Breast epithelium (tissue), 4 donors: ENCODE results near the gene BTBD1. TPM values are rescaled to one million over a fixed set of nuclear protein-coding genes. Genes with fewer than 3 reads are reported as not detected.

ENCODE experiments used
- DNase-seq, 2 donors: peaks; one replicate each; pipeline ENCODE4 v3.0.0-alpha.2; 2019; ENCODE audit warnings: low spot score in 2 of 2
- H3K27ac ChIP-seq, 2 donors: fragments of 200-600 bp; sonication (generic) in 1 of 2; one replicate each; pipeline ENCODE4 v1.5.1; 2016 to 2019; ENCODE audit warnings: mild to moderate bottlenecking in 1 of 2
- H3K27me3 ChIP-seq, 2 donors: fragments of 200-600 bp; sonication (generic) in 1 of 2; one replicate each; pipeline versions ENCODE4 v1.5.1 to v1.6.0; 2017 to 2019; ENCODE audit warnings: control low read depth in 1 of 2, mild to moderate bottlenecking in 1 of 2
- H3K36me3 ChIP-seq: fragments of 200-600 bp; one replicate; pipeline ENCODE4 v1.5.1; 2019
- H3K4me1 ChIP-seq, 2 donors: fragments of 200-600 bp; sonication (generic); one replicate each; pipeline ENCODE4 v1.5.1; 2016 to 2019; ENCODE audit warnings: control low read depth in 1 of 2
- H3K4me3 ChIP-seq, 3 donors: fragments of 200-600 bp; sonication (generic); 1 replicate in 2 of 3; 2 replicates in 1 of 3; pipeline ENCODE4 v1.5.1; 2016 to 2019; ENCODE audit warnings: mild to moderate bottlenecking in 3 of 3, moderate library complexity in 2 of 3
- H3K9me3 ChIP-seq, 2 donors: fragments of 200-600 bp; sonication (generic) in 1 of 2; one replicate each; pipeline ENCODE4 v1.5.1; 2016 to 2019; ENCODE audit warnings: control low read depth in 1 of 2
- POLR2A ChIP-seq: fragments of 450-650 bp; IDR thresholded peaks from one replicate; pipeline ENCODE4 v1.6.1; 2016; ENCODE audit warnings: antibody characterized with exemption, mild to moderate bottlenecking, moderate library complexity
- POLR2AphosphoS5 ChIP-seq, 3 donors: sonication (generic); formaldehyde crosslinking; IDR thresholded peaks; one replicate each; pipeline ENCODE4 v1.6.1; 2017; ENCODE audit warnings: antibody characterized with exemption in 3 of 3
- intact Hi-C: fragments of 100-400 bp; cut with DNase I; formaldehyde crosslinking; loops from one replicate; pipeline ENCODE4 v1.15.1; 2023; ENCODE audit warnings: low total_unique reads
- total RNA-seq, 3 donors: library from RNA; depleted of rRNA; stranded (reverse); fragments of >200 nt; gene quantifications; one replicate each; pipeline ENCODE4 v1.1.0, GENCODE V29; 2016
- TF ChIP-seq, protein P1 (sequence below), 3 donors: fragments of 450-650 bp; IDR thresholded peaks; one replicate each; pipeline ENCODE4 v1.5.1; 2016 to 2017; ENCODE audit warnings: antibody characterized with exemption in 3 of 3, mild to moderate bottlenecking in 3 of 3, moderate library complexity in 3 of 3

The BTBD1 gene
- total RNA-seq, 3 donors from 2014 or later, result 71.1 to 88.8 (median 87.5) TPM

DNA sequence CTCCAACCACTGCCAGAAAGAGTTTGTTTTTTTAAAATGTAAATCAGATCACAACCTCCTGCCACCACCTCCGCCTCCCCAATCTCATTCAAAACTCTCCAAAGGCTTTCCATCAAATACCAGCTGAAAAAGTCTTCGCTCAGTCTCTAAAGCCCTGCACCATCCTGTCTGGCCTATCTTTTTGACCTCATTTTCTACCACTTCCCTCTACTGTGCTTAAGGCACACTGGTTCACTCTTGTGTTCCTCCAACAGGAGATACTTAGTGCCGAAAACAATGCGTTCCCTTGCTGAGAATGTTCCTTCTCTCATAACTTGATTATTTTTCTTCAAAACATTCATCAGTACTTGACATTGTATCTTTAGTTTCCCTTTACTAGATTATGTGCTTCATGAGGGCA, 3.5 kb downstream of the BTBD1 start:
- peaks cover 0 to 3% of the 10 kb centered on the region in 2 donors for H3K4me1 ChIP-seq
- H3K27me3 ChIP-seq, result no peaks in the 10 kb centered on the region
- H3K36me3 ChIP-seq, result no peaks in the 10 kb centered on the region
- TF ChIP-seq, protein P1, sequence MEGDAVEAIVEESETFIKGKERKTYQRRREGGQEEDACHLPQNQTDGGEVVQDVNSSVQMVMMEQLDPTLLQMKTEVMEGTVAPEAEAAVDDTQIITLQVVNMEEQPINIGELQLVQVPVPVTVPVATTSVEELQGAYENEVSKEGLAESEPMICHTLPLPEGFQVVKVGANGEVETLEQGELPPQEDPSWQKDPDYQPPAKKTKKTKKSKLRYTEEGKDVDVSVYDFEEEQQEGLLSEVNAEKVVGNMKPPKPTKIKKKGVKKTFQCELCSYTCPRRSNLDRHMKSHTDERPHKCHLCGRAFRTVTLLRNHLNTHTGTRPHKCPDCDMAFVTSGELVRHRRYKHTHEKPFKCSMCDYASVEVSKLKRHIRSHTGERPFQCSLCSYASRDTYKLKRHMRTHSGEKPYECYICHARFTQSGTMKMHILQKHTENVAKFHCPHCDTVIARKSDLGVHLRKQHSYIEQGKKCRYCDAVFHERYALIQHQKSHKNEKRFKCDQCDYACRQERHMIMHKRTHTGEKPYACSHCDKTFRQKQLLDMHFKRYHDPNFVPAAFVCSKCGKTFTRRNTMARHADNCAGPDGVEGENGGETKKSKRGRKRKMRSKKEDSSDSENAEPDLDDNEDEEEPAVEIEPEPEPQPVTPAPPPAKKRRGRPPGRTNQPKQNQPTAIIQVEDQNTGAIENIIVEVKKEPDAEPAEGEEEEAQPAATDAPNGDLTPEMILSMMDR (IDR thresholded peaks at IDR 0.05), result no peak
- TF ChIP-seq POLR2A (no peak), POLR2AphosphoS5 (IDR thresholded peaks at IDR 0.05) (no peak)
- H3K9me3 ChIP-seq, result no peaks in the 10 kb centered on the region
- intact Hi-C loops, result no loop called here
- H3K4me3 ChIP-seq, result peak overlapping the region in 1 of 3 donors; percentile 19
- no peak overlapping the region for H3K27ac ChIP-seq
- DNase-seq, result no peak

DNA sequence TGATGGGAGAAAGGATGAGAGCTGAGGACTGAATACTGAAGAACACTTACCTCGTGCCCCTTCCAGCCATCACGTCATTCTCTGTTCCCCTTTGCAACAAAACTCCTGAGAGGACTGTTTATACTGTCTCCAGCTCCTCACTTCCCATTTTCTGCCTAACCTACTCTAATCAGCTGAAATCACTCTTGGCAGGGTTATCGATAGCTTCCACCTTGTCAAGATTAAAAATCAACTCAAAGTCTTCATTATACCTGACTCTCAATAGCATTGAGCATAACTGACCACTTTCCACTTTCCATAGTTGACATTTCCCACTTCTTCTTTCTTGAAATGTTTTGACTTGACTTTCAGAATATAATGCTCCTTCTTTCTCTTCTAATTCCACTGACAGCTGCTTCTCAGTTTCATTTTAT, 4.3 kb downstream of the BTBD1 start:
- TF ChIP-seq POLR2A, result no peak
- TF ChIP-seq, protein P1 (IDR thresholded peaks at IDR 0.05), result no peak
- no peak for TF ChIP-seq POLR2AphosphoS5 (IDR thresholded peaks at IDR 0.05)
- intact Hi-C loops, result no loop called here
- no peak overlapping the region for H3K4me3 ChIP-seq
- H3K27ac ChIP-seq, result no peak overlapping the region
- no peaks in the 10 kb centered on the region for H3K27me3 ChIP-seq
- H3K36me3 ChIP-seq, result no peaks in the 10 kb centered on the region
- no peaks in the 10 kb centered on the region for H3K9me3 ChIP-seq
- H3K4me1 ChIP-seq, result peaks cover 0 to 3% of the 10 kb centered on the region in 2 donors
- no peak for DNase-seq

DNA sequence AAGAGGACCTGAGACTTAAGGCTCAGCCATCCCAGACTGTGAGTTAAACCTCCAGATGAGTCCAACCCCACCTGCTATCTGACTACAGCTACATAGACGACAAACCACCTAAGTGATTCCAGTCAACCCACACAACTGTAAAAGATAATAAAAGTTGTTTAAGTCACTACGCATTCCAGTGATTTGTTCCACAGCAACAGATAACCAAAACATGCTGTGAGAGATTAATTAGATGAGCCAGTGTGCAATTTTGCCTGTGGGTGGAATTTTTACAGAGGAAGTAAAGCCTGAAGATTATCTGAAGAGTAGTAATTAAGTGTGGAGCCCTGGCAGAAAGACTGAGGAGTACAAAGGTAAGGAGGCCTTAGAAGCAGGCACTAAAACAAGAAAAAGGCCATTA, 5.4 kb downstream of the BTBD1 start:
- Histone ChIP-seq H3K36me3 (no peaks in the 10 kb centered on the region), H3K9me3 (no peaks in the 10 kb centered on the region), H3K27me3 (no peaks in the 10 kb centered on the region), H3K4me3 (peak overlapping the region in 1 of 3 donors; percentile 9), H3K27ac (no peak overlapping the region), H3K4me1 (peaks cover 0 to 3% of the 10 kb centered on the region in 2 donors)
- no peak for DNase-seq
- intact Hi-C loops, result no loop called here
- TF ChIP-seq POLR2AphosphoS5 (IDR thresholded peaks at IDR 0.05) (no peak), POLR2A (no peak)
- TF ChIP-seq, protein P1 (IDR thresholded peaks at IDR 0.05), result no peak

DNA sequence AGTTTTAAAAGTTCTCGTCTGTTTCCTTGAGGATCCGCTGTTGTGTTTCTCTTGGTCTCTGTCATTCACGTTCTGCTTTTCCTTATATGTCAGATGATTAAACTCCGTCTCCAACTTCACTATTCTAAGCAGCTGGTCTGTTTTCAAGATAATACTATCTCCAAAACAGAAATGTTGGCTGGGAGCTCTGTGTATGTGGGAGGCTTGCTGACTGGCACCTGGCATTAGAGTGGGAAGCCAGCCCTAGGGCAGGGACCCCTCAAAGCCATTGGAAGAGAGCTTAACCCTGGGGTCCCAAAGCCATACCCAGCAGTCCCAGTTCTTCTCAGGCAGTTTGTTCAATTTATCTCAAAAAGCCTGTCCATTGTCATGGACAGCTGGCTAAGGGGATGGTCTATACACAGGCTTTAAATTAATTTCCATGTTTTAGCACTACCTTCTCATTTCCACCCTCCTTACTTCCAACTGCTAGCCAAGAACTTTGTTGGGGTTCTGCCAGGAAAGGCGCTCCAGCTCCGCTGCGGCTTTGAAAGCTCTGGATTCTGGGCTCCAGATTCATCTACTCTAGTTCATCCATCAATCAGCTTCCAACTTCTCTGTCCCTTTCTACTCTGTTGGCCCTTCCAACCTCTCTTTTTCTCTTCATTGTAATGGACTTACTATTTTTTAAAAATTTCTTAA, 9.2 kb downstream of the BTBD1 start:
- no peak overlapping the region for H3K27ac ChIP-seq
- no peak for TF ChIP-seq POLR2AphosphoS5 (IDR thresholded peaks at IDR 0.05)
- TF ChIP-seq POLR2A, result no peak
- TF ChIP-seq, protein P1 (IDR thresholded peaks at IDR 0.05), result no peak
- H3K4me1 ChIP-seq, result no peaks in the 10 kb centered on the region
- intact Hi-C loops, result no loop called here
- no peaks in the 10 kb centered on the region for H3K36me3 ChIP-seq
- H3K4me3 ChIP-seq, result no peak overlapping the region
- no peak for DNase-seq
- no peaks in the 10 kb centered on the region for H3K9me3 ChIP-seq
- H3K27me3 ChIP-seq, result no peaks in the 10 kb centered on the region

DNA sequence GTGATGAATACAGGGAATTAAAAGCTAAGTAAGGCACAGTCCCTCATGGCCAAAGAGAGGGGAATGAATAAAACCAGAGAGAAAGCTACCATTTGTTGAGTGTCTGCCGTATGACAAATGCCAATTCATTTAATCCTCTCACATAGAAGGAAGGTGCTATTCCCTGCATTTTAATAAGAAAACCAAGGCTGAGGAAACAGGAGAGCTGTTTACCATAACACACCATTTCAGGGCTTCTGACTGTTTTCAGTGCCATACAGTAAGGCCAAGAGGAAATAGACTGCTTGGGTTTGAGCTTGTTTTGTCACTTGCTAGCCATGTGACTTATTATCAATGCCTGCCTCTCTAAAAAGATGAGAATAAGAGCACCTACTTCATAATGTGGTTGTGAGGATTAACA, 10.1 kb downstream of the BTBD1 start:
- intact Hi-C loops, result no loop called here
- Histone ChIP-seq H3K27ac (no peak overlapping the region), H3K4me1 (no peaks in the 10 kb centered on the region), H3K36me3 (no peaks in the 10 kb centered on the region), H3K4me3 (no peak overlapping the region), H3K27me3 (no peaks in the 10 kb centered on the region), H3K9me3 (no peaks in the 10 kb centered on the region)
- DNase-seq, result no peak
- TF ChIP-seq, protein P1 (IDR thresholded peaks at IDR 0.05), result no peak
- no peak for TF ChIP-seq POLR2AphosphoS5 (IDR thresholded peaks at IDR 0.05)
- TF ChIP-seq POLR2A, result no peak
